ENCODE data around the gene NDRG3.
A peak's percentile ranks its signal among the peaks of the same experiment; 100 is the strongest.

The NDRG3 gene

GRCh38 chr20:36778831-36779655 lies 33.2 kb upstream of the NDRG3 start:
- Mint-ChIP-seq H3K36me3 (ENCODE audit: low read depth) (peaks cover 22% of the 10 kb centered on the region), H3K27me3 (ENCODE audit: low read depth) (no peaks in the 10 kb centered on the region), H3K4me1 (peaks cover 31% of the 10 kb centered on the region), H3K9me3 (no peaks in the 10 kb centered on the region), H3K4me3 (no peak overlapping the region), H3K27ac (peak overlapping the region in 1 of 3 experiments; percentile 86)
- TF ChIP-seq, protein P1, sequence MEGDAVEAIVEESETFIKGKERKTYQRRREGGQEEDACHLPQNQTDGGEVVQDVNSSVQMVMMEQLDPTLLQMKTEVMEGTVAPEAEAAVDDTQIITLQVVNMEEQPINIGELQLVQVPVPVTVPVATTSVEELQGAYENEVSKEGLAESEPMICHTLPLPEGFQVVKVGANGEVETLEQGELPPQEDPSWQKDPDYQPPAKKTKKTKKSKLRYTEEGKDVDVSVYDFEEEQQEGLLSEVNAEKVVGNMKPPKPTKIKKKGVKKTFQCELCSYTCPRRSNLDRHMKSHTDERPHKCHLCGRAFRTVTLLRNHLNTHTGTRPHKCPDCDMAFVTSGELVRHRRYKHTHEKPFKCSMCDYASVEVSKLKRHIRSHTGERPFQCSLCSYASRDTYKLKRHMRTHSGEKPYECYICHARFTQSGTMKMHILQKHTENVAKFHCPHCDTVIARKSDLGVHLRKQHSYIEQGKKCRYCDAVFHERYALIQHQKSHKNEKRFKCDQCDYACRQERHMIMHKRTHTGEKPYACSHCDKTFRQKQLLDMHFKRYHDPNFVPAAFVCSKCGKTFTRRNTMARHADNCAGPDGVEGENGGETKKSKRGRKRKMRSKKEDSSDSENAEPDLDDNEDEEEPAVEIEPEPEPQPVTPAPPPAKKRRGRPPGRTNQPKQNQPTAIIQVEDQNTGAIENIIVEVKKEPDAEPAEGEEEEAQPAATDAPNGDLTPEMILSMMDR (IDR thresholded peaks at IDR 0.05; ENCODE audit: unreplicated experiment in 3 of 3), result no peak

GRCh38 chr20:36777576-36777975 lies 31.7 kb upstream of the NDRG3 start:
- Mint-ChIP-seq H3K36me3 (ENCODE audit: low read depth) (peaks cover 7% of the 10 kb centered on the region), H3K4me1 (peaks cover 42% of the 10 kb centered on the region), H3K27ac (peak overlapping the region; percentile 81 to 87 (median 86)), H3K9me3 (no peaks in the 10 kb centered on the region), H3K27me3 (ENCODE audit: low read depth) (no peaks in the 10 kb centered on the region), H3K4me3 (peak overlapping the region in 1 of 3 experiments; percentile 29)
- TF ChIP-seq, protein P1 (IDR thresholded peaks at IDR 0.05; ENCODE audit: unreplicated experiment in 3 of 3), result no peak

DNA sequence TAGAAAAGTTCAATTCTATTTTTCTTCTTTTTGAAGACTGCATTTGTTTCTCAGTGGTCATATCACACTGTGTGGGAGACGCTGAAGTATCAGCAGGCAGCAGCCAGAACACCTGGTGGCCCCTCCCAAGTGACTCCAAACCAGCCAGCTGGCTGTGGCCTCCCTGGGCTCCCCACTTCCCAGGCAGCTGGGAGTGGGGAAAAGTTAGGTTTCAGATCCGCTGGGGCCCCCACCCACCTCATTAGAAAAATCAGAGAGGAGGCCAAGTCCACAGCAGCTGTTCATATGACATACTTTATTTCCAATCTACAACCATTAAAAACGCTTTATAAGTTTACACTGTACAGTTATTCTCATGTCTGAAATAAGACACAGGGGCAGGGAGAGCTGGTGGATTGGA lies 31.3 kb upstream of the NDRG3 start:
- TF ChIP-seq, protein P1 (IDR thresholded peaks at IDR 0.05; ENCODE audit: unreplicated experiment in 3 of 3), result no peak
- no peaks in the 10 kb centered on the region for H3K27me3 Mint-ChIP-seq (ENCODE audit: low read depth)
- H3K4me3 Mint-ChIP-seq, result peak overlapping the region in 1 of 3 experiments; percentile 29
- no peaks in the 10 kb centered on the region for H3K9me3 Mint-ChIP-seq
- peak overlapping the region; percentile 81 to 87 (median 86) for H3K27ac Mint-ChIP-seq
- peaks cover 44% of the 10 kb centered on the region for H3K4me1 Mint-ChIP-seq
- H3K36me3 Mint-ChIP-seq (ENCODE audit: low read depth), result peaks cover 6% of the 10 kb centered on the region

DNA sequence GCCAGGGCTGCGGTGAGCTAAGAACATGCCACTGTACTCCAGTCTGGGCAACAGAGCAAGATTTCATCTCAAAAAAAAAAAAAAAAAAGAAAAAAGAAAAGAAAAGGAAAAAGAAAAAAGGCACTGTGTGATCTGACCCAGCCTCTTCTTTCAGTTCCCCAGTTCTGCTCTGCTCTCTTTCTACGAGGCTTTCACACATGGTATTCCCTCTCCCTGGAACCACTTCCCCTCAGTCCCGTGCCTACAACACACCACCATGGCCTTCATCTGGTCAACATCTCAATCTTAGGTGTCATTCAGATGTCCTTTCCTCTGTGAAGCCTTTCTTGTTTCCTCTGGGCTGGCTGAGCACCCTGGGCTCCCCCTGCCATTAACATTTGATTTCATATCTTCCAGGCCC lies 29.9 kb upstream of the NDRG3 start:
- H3K4me3 Mint-ChIP-seq, result peak overlapping the region; percentile 51 to 79 (median 67)
- peaks cover 47% of the 10 kb centered on the region for H3K4me1 Mint-ChIP-seq
- H3K27ac Mint-ChIP-seq, result peak overlapping the region; percentile 21 to 88 (median 84)

GRCh38 chr20:36775196-36775595 lies 29.3 kb upstream of the NDRG3 start:
- Mint-ChIP-seq H3K4me3 (peak overlapping the region; percentile 88 to 94 (median 88)), H3K9me3 (no peaks in the 10 kb centered on the region), H3K36me3 (ENCODE audit: low read depth) (peaks cover 6% of the 10 kb centered on the region), H3K4me1 (peaks cover 49% of the 10 kb centered on the region), H3K27me3 (ENCODE audit: low read depth) (no peaks in the 10 kb centered on the region), H3K27ac (peak overlapping the region; percentile 77 to 96 (median 95))
- TF ChIP-seq, protein P1 (IDR thresholded peaks at IDR 0.05; ENCODE audit: unreplicated experiment in 3 of 3), result no peak

More for the DNA sequence above, 29.9 kb upstream of the NDRG3 start:
- H3K9me3 Mint-ChIP-seq, result no peaks in the 10 kb centered on the region
- H3K36me3 Mint-ChIP-seq (ENCODE audit: low read depth), result peaks cover 6% of the 10 kb centered on the region
- no peaks in the 10 kb centered on the region for H3K27me3 Mint-ChIP-seq (ENCODE audit: low read depth)
- TF ChIP-seq, protein P1 (IDR thresholded peaks at IDR 0.05; ENCODE audit: unreplicated experiment in 3 of 3), result no peak
